Fibroblast of lung (primary cell): Measurements from ENCODE around the gene UTP25. TPM values are rescaled to one million over a fixed set of nuclear protein-coding genes. Genes with fewer than 3 reads are reported as not detected.
A peak's percentile ranks its signal among the peaks of the same experiment; 100 is the strongest.

Experiments used
- DNase-seq, 2 donors: peaks; one replicate each; pipeline versions ENCODE4 v3.0.0 to v3.0.0-alpha.2; 2010; ENCODE audit warnings: low read depth in 2 of 2
- H2AFZ ChIP-seq: 2 replicates; pipeline ENCODE4 v1.5.1; 2012; ENCODE audit warnings: low read length, control low read depth, inconsistent platforms
- H3K27ac ChIP-seq: 2 replicates; pipeline ENCODE4 v1.5.1; 2011; ENCODE audit warnings: low read length, control low read depth; ENCODE audit not compliant: insufficient read depth
- H3K27me3 ChIP-seq: 2 replicates; pipeline ENCODE4 v1.5.1; 2011; ENCODE audit warnings: mild to moderate bottlenecking, low read length; ENCODE audit not compliant: control insufficient read depth, insufficient read depth
- H3K36me3 ChIP-seq: 2 replicates; pipeline ENCODE4 v1.5.1; 2011; ENCODE audit warnings: low read length; ENCODE audit not compliant: control insufficient read depth, insufficient read depth
- H3K4me1 ChIP-seq: 2 replicates; pipeline ENCODE4 v1.5.1; 2011; ENCODE audit warnings: low read length; ENCODE audit not compliant: control insufficient read depth, insufficient read depth; ENCODE audit errors: extremely low read depth
- H3K4me2 ChIP-seq: 2 replicates; pipeline ENCODE4 v1.5.1; 2011; ENCODE audit warnings: low read length, control low read depth; ENCODE audit not compliant: insufficient read depth; ENCODE audit errors: extremely low read depth
- H3K4me3 ChIP-seq, 4 experiments: fragments of 200-600 bp in 1 of 4; sonication (generic) in 1 of 4; replicated peaks in 1 of 4; 2 replicates each; pipeline ENCODE4 v1.5.1; 2011 to 2016; ENCODE audit warnings: low read length in 4 of 4, low read depth in 3 of 4, mild to moderate bottlenecking in 3 of 4, control low read depth in 2 of 4, inconsistent platforms in 1 of 4, mixed read lengths in 1 of 4; ENCODE audit not compliant: insufficient read depth in 1 of 4; ENCODE audit errors: control extremely low read depth in 1 of 4
- H3K79me2 ChIP-seq: 2 replicates; pipeline ENCODE4 v1.5.1; 2012; ENCODE audit warnings: mild to moderate bottlenecking, low read length, inconsistent platforms; ENCODE audit not compliant: control insufficient read depth, insufficient read depth
- H3K9ac ChIP-seq: 2 replicates; pipeline ENCODE4 v1.5.1; 2011; ENCODE audit warnings: mild to moderate bottlenecking, low read length, control low read depth; ENCODE audit not compliant: insufficient read depth
- H3K9me3 ChIP-seq: 2 replicates; pipeline ENCODE4 v1.5.1; 2012; ENCODE audit warnings: low read depth, low read length; ENCODE audit not compliant: control insufficient read depth, insufficient read depth
- H4K20me1 ChIP-seq: 2 replicates; pipeline ENCODE4 v1.5.1; 2011; ENCODE audit warnings: low read length; ENCODE audit not compliant: control insufficient read depth, insufficient read depth; ENCODE audit errors: extremely low read depth
- CTCF ChIP-seq, 2 donors: IDR thresholded peaks in 1 of 2; conservative IDR thresholded peaks in 1 of 2; 1 replicate in 1 of 2; 2 replicates in 1 of 2; pipeline ENCODE4 v1.5.1; 2011 to 2012; ENCODE audit warnings: low read length in 2 of 2, control low read depth in 1 of 2, inconsistent platforms in 1 of 2, low read depth in 1 of 2, mild to moderate bottlenecking in 1 of 2
- EZH2 ChIP-seq: IDR thresholded peaks from 2 replicates; pipeline ENCODE4 v1.5.1; 2012; ENCODE audit warnings: low read length, control low read depth, mild to moderate bottlenecking; ENCODE audit errors: missing control alignments
- polyA plus RNA-seq, 2 donors: library from polyadenylated mRNA; depleted of rRNA in 1 of 2; stranded (reverse) in 1 of 2; unstranded in 1 of 2; fragments of >200 nt; gene quantifications; 2 replicates each; pipeline ENCODE4 v1.2.1, GENCODE V29; 2011 to 2012; ENCODE audit warnings: missing spikeins in 1 of 2
- total RNA-seq: library from RNA; depleted of rRNA; stranded (reverse); fragments of >200 nt; gene quantifications from 2 replicates; pipeline ENCODE4 v1.2.1, GENCODE V29; 2014

UTP25 gene
- total and polyA plus RNA-seq, 2 donors (not counting 1 experiment from before 2014, with no cell fraction given): 10.4 to 12.3 TPM

GRCh38 chr1:209805875-209806760 lies 21.7 kb upstream of the UTP25 start, which contains the start of gene IRF6:
Gene IRF6, minus strand, starts transcription at chr1:209806142. Its CDS starts 4,729 bp downstream, at chr1:209801413.
- no peaks in the 10 kb centered on the region for H3K79me2 ChIP-seq
- no peak within 1 kb of the TSS for H3K9ac ChIP-seq
- H3K36me3 ChIP-seq: no peaks in the 10 kb centered on the region
- H3K4me2 ChIP-seq: peak within 1 kb of the TSS; percentile 79
- peak; percentile 68 to 77 for DNase-seq
- H3K27me3 ChIP-seq: peaks cover 4% of the 10 kb centered on the region
- peak within 1 kb of the TSS; percentile 95 for H2AFZ ChIP-seq
- peak within 1 kb of the TSS; percentile 21 to 51 (median 32) for H3K4me3 ChIP-seq
- H4K20me1 ChIP-seq: no peaks in the 10 kb centered on the region
- H3K4me1 ChIP-seq: peaks cover 8% of the 10 kb centered on the region
- H3K27ac ChIP-seq: peak within 1 kb of the TSS; percentile 55
- no peaks in the 10 kb centered on the region for H3K9me3 ChIP-seq
- no peak for TF ChIP-seq CTCF (conservative IDR thresholded peaks at IDR 0.05 in 1 of 2, IDR thresholded peaks at IDR 0.05 in 1 of 2; ENCODE audit: low read depth in 1 of 2, low read length in 2 of 2)
- no peak for TF ChIP-seq EZH2

GRCh38 chr1:209807509-209807908 lies 20.3 kb upstream of the UTP25 start:
- DNase-seq: peak in 1 of 2 donors; percentile 34
- no peak overlapping the region for H3K4me3 ChIP-seq
- H3K4me2 ChIP-seq: no peak overlapping the region
- H4K20me1 ChIP-seq: no peaks in the 10 kb centered on the region
- no peaks in the 10 kb centered on the region for H3K36me3 ChIP-seq
- H3K27me3 ChIP-seq: no peaks in the 10 kb centered on the region
- H2AFZ ChIP-seq: no peak overlapping the region
- H3K9me3 ChIP-seq: no peaks in the 10 kb centered on the region
- no peak overlapping the region for H3K27ac ChIP-seq
- peaks cover 8% of the 10 kb centered on the region for H3K4me1 ChIP-seq
- no peak for TF ChIP-seq CTCF (conservative IDR thresholded peaks at IDR 0.05 in 1 of 2, IDR thresholded peaks at IDR 0.05 in 1 of 2; ENCODE audit: low read depth in 1 of 2, low read length in 2 of 2)
- no peak for TF ChIP-seq EZH2
- no peaks in the 10 kb centered on the region for H3K79me2 ChIP-seq
- no peak overlapping the region for H3K9ac ChIP-seq

GRCh38 chr1:209808059-209808581 lies 19.7 kb upstream of the UTP25 start:
- Histone ChIP-seq H4K20me1 (no peaks in the 10 kb centered on the region), H3K4me3 (no peak overlapping the region), H3K36me3 (no peaks in the 10 kb centered on the region), H3K9me3 (no peaks in the 10 kb centered on the region), H3K4me2 (no peak overlapping the region), H3K27me3 (no peaks in the 10 kb centered on the region), H3K9ac (no peak overlapping the region), H3K79me2 (no peaks in the 10 kb centered on the region), H2AFZ (no peak overlapping the region), H3K4me1 (peaks cover 8% of the 10 kb centered on the region), H3K27ac (no peak overlapping the region)
- TF ChIP-seq CTCF (conservative IDR thresholded peaks at IDR 0.05 in 1 of 2, IDR thresholded peaks at IDR 0.05 in 1 of 2; ENCODE audit: low read depth in 1 of 2, low read length in 2 of 2): no peak
- TF ChIP-seq EZH2: no peak
- peak; percentile 92 to 94 for DNase-seq
